Stomach (tissue), 9 donors: ENCODE measurements around the gene FAM50B. TPM values are rescaled to one million over a fixed set of nuclear protein-coding genes. Genes with fewer than 3 reads are reported as not detected.

Experiments
- DNase-seq, 2 donors: peaks; one replicate each; pipeline versions ENCODE4 v3.0.0 to v3.0.0-alpha.2; 2013 to 2019
- H3K27ac ChIP-seq, 5 donors: fragments of 200-600 bp in 4 of 5; sonication (generic) in 4 of 5; one replicate each; pipeline ENCODE4 v1.5.1; 2013 to 2019; ENCODE audit warnings: mild to moderate bottlenecking in 1 of 5, moderate library complexity in 1 of 5
- H3K27me3 ChIP-seq, 3 donors: fragments of 200-600 bp; sonication (generic); one replicate each; pipeline ENCODE4 v1.5.1; 2017 to 2019; ENCODE audit warnings: mixed run types in 1 of 3
- H3K36me3 ChIP-seq, 4 donors: fragments of 200-600 bp; sonication (generic); 1 replicate in 3 of 4; 2 replicates in 1 of 4; pipeline ENCODE4 v1.5.1; 2016 to 2019
- H3K4me1 ChIP-seq, 4 donors: fragments of 200-600 bp; sonication (generic); one replicate each; pipeline ENCODE4 v1.5.1; 2016 to 2019
- H3K4me3 ChIP-seq, 4 donors: fragments of 200-600 bp; sonication (generic) in 3 of 4; one replicate each; pipeline ENCODE4 v1.5.1; 2016 to 2019; ENCODE audit warnings: mild to moderate bottlenecking in 1 of 4
- H3K9me3 ChIP-seq, 4 donors: fragments of 200-600 bp; sonication (generic); one replicate each; pipeline ENCODE4 v1.5.1; 2016 to 2019
- EP300 ChIP-seq: sonication (generic); formaldehyde crosslinking; IDR thresholded peaks from one replicate; pipeline ENCODE4 v1.6.1; 2017; ENCODE audit warnings: antibody characterized with exemption
- POLR2A ChIP-seq, 4 donors: fragments of 450-650 bp; IDR thresholded peaks; one replicate each; pipeline ENCODE4 v1.6.1; 2016; ENCODE audit warnings: antibody characterized with exemption in 4 of 4, control low read depth in 2 of 4, mild to moderate bottlenecking in 1 of 4, moderate library complexity in 1 of 4
- POLR2AphosphoS5 ChIP-seq, 3 donors: sonication (generic); formaldehyde crosslinking; IDR thresholded peaks; one replicate each; pipeline ENCODE4 v1.6.1; 2016; ENCODE audit warnings: antibody characterized with exemption in 3 of 3
- WGBS, 5 donors: extraction: QIAGEN DNeasy Blood & Tissue Kit in 3 of 5; methylation state at CpG; one replicate each; pipeline versions ENCODE4 v1.1.5 to v1.1.7; 2013 to 2018; 5-methylcytosine and 5-hydroxymethylcytosine counted together
- intact Hi-C: fragments of 100-400 bp; cut with DNase I; formaldehyde crosslinking; loops from one replicate; pipeline ENCODE4 v1.15.1; 2023; ENCODE audit warnings: low total_unique reads
- polyA plus RNA-seq, 3 donors: library from polyadenylated mRNA; stranded (reverse); fragments of 200-250 nt; gene quantifications; one replicate each; pipeline ENCODE4 v1.2.3, GENCODE V29; 2013
- total RNA-seq, 5 donors: library from RNA; depleted of rRNA; stranded (reverse); fragments of >200 nt; gene quantifications; one replicate each; pipeline versions ENCODE4 v1.1.0 to v1.2.3, GENCODE V29; 2014 to 2016
- TF ChIP-seq, protein P1 (sequence below), 7 experiments: fragments of 450-650 bp in 4 of 7; fragments of 200-600 bp in 3 of 7; sonication (generic) in 3 of 7; IDR thresholded peaks; one replicate each; pipeline ENCODE4 v1.5.1; 2016 to 2019; ENCODE audit warnings: antibody characterized with exemption in 7 of 7, control low read depth in 2 of 7, mild to moderate bottlenecking in 1 of 7
- donor health status: healthy with polysubstance abuse.
- donor health status: Bipolar disorder and iron deficiency.
- donor health status: healthy.

The FAM50B gene
- total and polyA plus RNA-seq, 8 donors = 2.0 to 11.8 (median 7.3) TPM; not detected in 1

DNA sequence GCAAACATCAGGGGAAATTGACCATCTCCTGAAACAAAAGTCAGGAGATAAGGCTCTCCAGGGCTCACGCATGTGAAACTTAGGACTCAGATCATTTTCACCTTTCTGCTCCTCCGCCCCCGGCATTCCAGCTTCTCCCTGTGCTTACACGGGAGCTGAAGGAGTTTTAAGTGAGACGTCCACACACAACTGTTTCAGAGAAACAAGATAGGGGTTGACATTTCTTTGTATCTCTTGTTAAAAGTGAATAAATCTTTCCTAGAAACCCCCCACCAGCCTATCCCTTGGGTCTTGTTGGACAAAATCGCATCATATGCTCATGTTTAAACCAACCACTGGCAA lies 46.1 kb downstream of the FAM50B start:
- H3K27me3 ChIP-seq = no peaks in the 10 kb centered on the region
- 57 to 75% (median 60%) methylated on average over 6 of the region's 6 CpGs for WGBS, 5 donors

DNA sequence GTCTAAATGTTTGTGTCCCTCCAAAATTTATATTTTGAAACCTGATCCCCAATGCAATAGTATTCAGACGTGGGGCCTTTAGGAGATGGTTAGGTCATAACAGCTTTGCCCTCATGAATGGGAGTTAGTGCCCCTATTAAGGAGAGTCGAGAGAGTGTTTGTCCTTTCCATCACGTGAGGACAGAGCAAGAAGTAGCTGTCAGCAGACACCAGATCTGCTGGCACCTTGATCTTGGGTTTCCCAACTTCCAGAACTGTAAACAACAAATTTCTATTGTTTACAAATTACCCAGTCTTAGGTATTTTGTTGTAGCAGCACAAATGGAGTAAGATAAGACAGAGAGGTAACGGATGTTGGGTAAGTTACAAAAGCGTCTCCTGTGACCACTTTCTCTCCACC lies 46.6 kb downstream of the FAM50B start:
- intact Hi-C loops = no loop called here
- WGBS, 5 donors = 72 to 81% (median 80%) methylated on average over 5 of the region's 5 CpGs
- no peak overlapping the region for H3K27ac ChIP-seq

More for the DNA sequence above, 46.1 kb downstream of the FAM50B start:
- TF ChIP-seq POLR2AphosphoS5 (IDR thresholded peaks at IDR 0.05) (no peak), POLR2A (IDR thresholded peaks at IDR 0.05) (no peak), EP300 (no peak)
- TF ChIP-seq, protein P1, sequence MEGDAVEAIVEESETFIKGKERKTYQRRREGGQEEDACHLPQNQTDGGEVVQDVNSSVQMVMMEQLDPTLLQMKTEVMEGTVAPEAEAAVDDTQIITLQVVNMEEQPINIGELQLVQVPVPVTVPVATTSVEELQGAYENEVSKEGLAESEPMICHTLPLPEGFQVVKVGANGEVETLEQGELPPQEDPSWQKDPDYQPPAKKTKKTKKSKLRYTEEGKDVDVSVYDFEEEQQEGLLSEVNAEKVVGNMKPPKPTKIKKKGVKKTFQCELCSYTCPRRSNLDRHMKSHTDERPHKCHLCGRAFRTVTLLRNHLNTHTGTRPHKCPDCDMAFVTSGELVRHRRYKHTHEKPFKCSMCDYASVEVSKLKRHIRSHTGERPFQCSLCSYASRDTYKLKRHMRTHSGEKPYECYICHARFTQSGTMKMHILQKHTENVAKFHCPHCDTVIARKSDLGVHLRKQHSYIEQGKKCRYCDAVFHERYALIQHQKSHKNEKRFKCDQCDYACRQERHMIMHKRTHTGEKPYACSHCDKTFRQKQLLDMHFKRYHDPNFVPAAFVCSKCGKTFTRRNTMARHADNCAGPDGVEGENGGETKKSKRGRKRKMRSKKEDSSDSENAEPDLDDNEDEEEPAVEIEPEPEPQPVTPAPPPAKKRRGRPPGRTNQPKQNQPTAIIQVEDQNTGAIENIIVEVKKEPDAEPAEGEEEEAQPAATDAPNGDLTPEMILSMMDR (IDR thresholded peaks at IDR 0.05) = no peak
- DNase-seq = no peak
- Histone ChIP-seq H3K9me3 (no peaks in the 10 kb centered on the region), H3K4me1 (peaks cover 0 to 20% (median 6%) of the 10 kb centered on the region in 4 donors), H3K36me3 (no peaks in the 10 kb centered on the region), H3K4me3 (no peak overlapping the region), H3K27ac (no peak overlapping the region)
- intact Hi-C loops = no loop called here

DNA sequence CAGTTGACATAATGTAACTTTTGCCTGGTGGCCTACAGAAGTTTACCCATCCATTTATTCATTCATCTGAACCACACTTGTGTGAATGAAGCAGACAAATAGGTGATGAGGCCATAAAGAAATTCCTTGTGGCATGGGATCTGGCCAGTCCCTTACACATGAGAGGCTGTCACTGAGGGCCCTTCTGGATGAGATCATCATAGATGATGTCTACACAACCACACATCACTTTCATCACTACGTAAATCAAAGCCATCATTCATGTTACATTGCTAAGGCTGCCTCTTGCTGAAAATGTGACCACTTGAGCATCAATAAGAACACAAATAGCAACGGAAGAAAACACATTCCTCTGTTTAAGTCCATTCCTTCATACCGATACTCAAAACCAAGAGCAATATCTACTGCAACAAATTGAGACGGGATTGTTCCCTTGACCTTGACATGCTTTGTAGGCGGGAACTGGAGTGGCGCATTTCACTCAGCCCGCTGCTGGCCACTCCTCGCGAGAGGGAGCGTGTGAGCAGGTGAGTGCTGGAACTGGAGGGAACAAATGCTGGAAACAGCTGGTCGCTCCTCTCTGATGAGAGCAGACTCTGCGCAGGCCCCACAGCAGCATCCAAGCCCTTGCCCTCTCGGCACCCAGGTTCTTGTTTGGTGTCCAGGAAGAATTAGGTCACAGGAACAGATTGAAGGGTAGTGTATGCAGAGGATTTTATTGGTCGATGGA lies 49.3 kb downstream of the FAM50B start:
- H3K9me3 ChIP-seq = no peaks in the 10 kb centered on the region
- TF ChIP-seq, protein P1 (IDR thresholded peaks at IDR 0.05) = no peak
- TF ChIP-seq POLR2AphosphoS5 (IDR thresholded peaks at IDR 0.05) (no peak), POLR2A (IDR thresholded peaks at IDR 0.05) (no peak), EP300 (no peak)
- no peak for DNase-seq
- 93 to 95% (median 95%) methylated on average over 14 of the region's 14 CpGs for WGBS, 5 donors
- H3K27me3 ChIP-seq = peaks cover 0 to 3% (median 0%) of the 10 kb centered on the region in 3 donors
- peaks cover 0 to 20% (median 6%) of the 10 kb centered on the region in 4 donors for H3K4me1 ChIP-seq
- H3K4me3 ChIP-seq = no peak overlapping the region
- intact Hi-C loops = no loop called here
- H3K27ac ChIP-seq = no peak overlapping the region
- no peaks in the 10 kb centered on the region for H3K36me3 ChIP-seq

More for the DNA sequence above, 46.6 kb downstream of the FAM50B start:
- no peak for DNase-seq
- peaks cover 0 to 20% (median 6%) of the 10 kb centered on the region in 4 donors for H3K4me1 ChIP-seq
- no peaks in the 10 kb centered on the region for H3K9me3 ChIP-seq
- H3K4me3 ChIP-seq = no peak overlapping the region
- no peaks in the 10 kb centered on the region for H3K36me3 ChIP-seq
- H3K27me3 ChIP-seq = no peaks in the 10 kb centered on the region
- TF ChIP-seq, protein P1 (IDR thresholded peaks at IDR 0.05) = no peak
- no peak for TF ChIP-seq POLR2A (IDR thresholded peaks at IDR 0.05)
- TF ChIP-seq POLR2AphosphoS5 (IDR thresholded peaks at IDR 0.05) = no peak

DNA sequence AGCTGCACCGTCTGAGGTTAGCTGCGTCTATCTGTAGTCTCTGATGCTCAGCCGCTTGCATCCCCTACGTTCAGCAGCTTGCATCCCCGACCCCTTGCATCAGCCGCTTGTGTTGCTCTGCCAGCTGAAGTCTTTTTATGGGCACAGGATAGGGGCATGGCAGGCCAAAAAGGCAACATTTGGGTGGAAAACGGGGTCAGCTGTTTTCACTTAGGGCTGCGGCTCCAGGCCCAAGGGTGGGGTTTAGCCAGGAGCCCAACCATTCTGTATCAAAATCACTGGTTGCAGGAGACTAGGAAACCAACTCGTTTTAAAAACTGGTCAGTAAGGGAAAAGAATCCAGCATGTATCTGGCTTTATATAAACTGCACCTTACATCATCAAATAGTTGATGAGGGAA lies 49.9 kb downstream of the FAM50B start:
- H3K4me3 ChIP-seq = no peak overlapping the region
- no peak overlapping the region for H3K27ac ChIP-seq
- H3K9me3 ChIP-seq = no peaks in the 10 kb centered on the region
- WGBS, 5 donors = 89 to 94% (median 92%) methylated on average over 9 of the region's 9 CpGs
- H3K36me3 ChIP-seq = no peaks in the 10 kb centered on the region
- TF ChIP-seq POLR2A (IDR thresholded peaks at IDR 0.05) (no peak), EP300 (no peak), POLR2AphosphoS5 (IDR thresholded peaks at IDR 0.05) (no peak)
- TF ChIP-seq, protein P1 (IDR thresholded peaks at IDR 0.05) = no peak
- peaks cover 0 to 3% (median 0%) of the 10 kb centered on the region in 3 donors for H3K27me3 ChIP-seq
- intact Hi-C loops = no loop called here
- H3K4me1 ChIP-seq = peaks cover 0 to 17% (median 5%) of the 10 kb centered on the region in 4 donors
- no peak for DNase-seq
